HG03521 (cell line): Measurements from ENCODE around the gene CEP104.
"Not testable (repeated sequence)": the region's sequence is repeated elsewhere in the genome, so short reads cannot be mapped to it uniquely, and the experiment has no call there.

Source experiments
- ATAC-seq: cut with Tn5 transposase; IDR thresholded peaks from one replicate; pipeline ENCODE4 v1.9.1; 2021; ENCODE audit warnings: mild to moderate bottlenecking, moderate library complexity; ENCODE audit not compliant: unreplicated experiment

CEP104 gene

GRCh38 chr1:3828391-3828790 is 28.6 kb downstream of the CEP104 start:
- ATAC-seq = no peak

- no peak for ATAC-seq
These were observed 29.2 kb downstream of the CEP104 start for GRCh38 chr1:3827813-3828307.

- no peak for ATAC-seq
These were observed 31.7 kb downstream of the CEP104 start for GRCh38 chr1:3825356-3825755.

GRCh38 chr1:3824650-3825049 is 32.4 kb downstream of the CEP104 start:
- no peak for ATAC-seq

- no peak for ATAC-seq
These were observed 34.6 kb downstream of the CEP104 start for GRCh38 chr1:3822421-3822820.

- no peak for ATAC-seq
These were observed 35.1 kb downstream of the CEP104 start for GRCh38 chr1:3821908-3822307.

- ATAC-seq = no peak
These were observed 35.6 kb downstream of the CEP104 start for GRCh38 chr1:3821447-3821846.

- no peak for ATAC-seq
These were observed 36.0 kb downstream of the CEP104 start for GRCh38 chr1:3821004-3821403.

- no peak for ATAC-seq
These were observed 36.7 kb downstream of the CEP104 start for GRCh38 chr1:3820316-3820715.

GRCh38 chr1:3819771-3820200 is 37.2 kb downstream of the CEP104 start:
- ATAC-seq = no peak

GRCh38 chr1:3817821-3818597 is 39.0 kb downstream of the CEP104 start:
- no peak for ATAC-seq

- ATAC-seq = no peak
These were observed 39.8 kb downstream of the CEP104 start for GRCh38 chr1:3817138-3817740.

GRCh38 chr1:3816331-3817137 is 40.5 kb downstream of the CEP104 start:
- ATAC-seq = no peak

GRCh38 chr1:3814771-3815561 is 42.0 kb downstream of the CEP104 start:
- ATAC-seq = no peak

- ATAC-seq = no peak
These were observed 42.9 kb downstream of the CEP104 start for GRCh38 chr1:3814065-3814464.

- ATAC-seq = no peak
These were observed 45.5 kb downstream of the CEP104 start for GRCh38 chr1:3811595-3811911.

GRCh38 chr1:3810149-3810761 is 46.8 kb downstream of the CEP104 start:
- ATAC-seq = not testable (repeated sequence)

- ATAC-seq = no peak
These were observed 47.3 kb downstream of the CEP104 start for GRCh38 chr1:3809680-3810079.

GRCh38 chr1:3807769-3808168 is 49.2 kb downstream of the CEP104 start:
- no peak for ATAC-seq

GRCh38 chr1:3805038-3805437 is 52.0 kb downstream of the CEP104 start:
- ATAC-seq = no peak

GRCh38 chr1:3804627-3804944 is 52.4 kb downstream of the CEP104 start:
- not testable (repeated sequence) for ATAC-seq
